Natural killer cell (primary cell): Measurements from ENCODE around the gene CAPZA1. TPM values are rescaled to one million over a fixed set of nuclear protein-coding genes. Genes with fewer than 3 reads are reported as not detected.
A peak's percentile ranks its signal among the peaks of the same experiment; 100 is the strongest.

Experiments used
- ATAC-seq, 3 donors: fragments of 150-1000 bp in 2 of 3; fragments of 200-7000 bp in 1 of 3; cut with Tn5 transposase; 1 replicate in 1 of 3; 2 replicates in 2 of 3; pipeline ENCODE4 v1.10.0; 2021; ENCODE audit warnings: mild to moderate bottlenecking in 2 of 3, moderate library complexity in 2 of 3
- DNase-seq, 2 donors: peaks; one replicate each; pipeline versions ENCODE4 v3.0.0 to v3.0.0-alpha.2; 2013 to 2021; ENCODE audit warnings: mixed read lengths in 1 of 2
- H3K27ac ChIP-seq: one replicate; pipeline ENCODE4 v1.5.1; 2013; ENCODE audit warnings: mild to moderate bottlenecking, low read length
- H3K27me3 ChIP-seq: one replicate; pipeline ENCODE4 v1.6.1; 2013; ENCODE audit warnings: low read length; ENCODE audit not compliant: control insufficient read depth, insufficient read depth
- H3K36me3 ChIP-seq: one replicate; pipeline ENCODE4 v1.6.1; 2013; ENCODE audit warnings: low read length; ENCODE audit not compliant: control insufficient read depth, insufficient read depth
- H3K4me1 ChIP-seq: one replicate; pipeline ENCODE4 v1.6.1; 2013; ENCODE audit warnings: low read length; ENCODE audit not compliant: control insufficient read depth, insufficient read depth
- H3K4me3 ChIP-seq: one replicate; pipeline ENCODE4 v1.5.1; 2013; ENCODE audit warnings: low read length
- H3K9me3 ChIP-seq: one replicate; pipeline ENCODE4 v1.6.1; 2013; ENCODE audit warnings: low read length; ENCODE audit not compliant: control insufficient read depth, insufficient read depth
- H3K27ac Mint-ChIP-seq, 2 donors: one replicate each; pipeline ENCODE4 v1.8.0; 2022; ENCODE audit warnings: mild to moderate bottlenecking in 2 of 2, mixed read lengths in 2 of 2, moderate library complexity in 1 of 2
- H3K27me3 Mint-ChIP-seq, 2 donors: one replicate each; pipeline ENCODE4 v1.8.0; 2022; ENCODE audit warnings: low read depth in 2 of 2, mixed read lengths in 2 of 2
- H3K36me3 Mint-ChIP-seq: one replicate; pipeline ENCODE4 v1.8.0; 2022; ENCODE audit warnings: mixed read lengths
- H3K4me1 Mint-ChIP-seq, 2 donors: one replicate each; pipeline ENCODE4 v1.8.0; 2022; ENCODE audit warnings: mixed read lengths in 2 of 2
- H3K4me3 Mint-ChIP-seq: one replicate; pipeline ENCODE4 v1.8.0; 2022; ENCODE audit warnings: mild to moderate bottlenecking, moderate library complexity, mixed read lengths
- H3K9me3 Mint-ChIP-seq, 2 donors: one replicate each; pipeline ENCODE4 v1.8.0; 2022; ENCODE audit warnings: mixed read lengths in 2 of 2
- CTCF ChIP-seq: fragments of 200-600 bp; IDR thresholded peaks from one replicate; pipeline ENCODE4 v1.8.0; 2022; ENCODE audit warnings: antibody characterized with exemption
- WGBS: methylation state at CpG from one replicate; pipeline ENCODE4 v1.1.7; 2013; ENCODE audit warnings: missing lambda C conversion rate; ENCODE audit not compliant: insufficient coverage; 5-methylcytosine and 5-hydroxymethylcytosine counted together
- intact Hi-C: fragments of 100-400 bp; cut with micrococcal nuclease; formaldehyde crosslinking; loops from one replicate; pipeline ENCODE4 v1.14.2; 2022
- total RNA-seq, 4 donors: library from RNA; stranded (reverse); fragments of 120-200 nt in 1 of 4; gene quantifications; one replicate each; pipeline versions ENCODE4 v1.2.3 to v1.2.4, GENCODE V29; 2013 to 2022

CAPZA1 gene
- total RNA-seq, 3 donors from 2014 or later (not counting 1 experiment from before 2014, with no cell fraction given) = 231 to 244 (median 233) TPM

GRCh38 chr1:112711670-112712069 lies 92.0 kb downstream of the CAPZA1 start:
- Mint-ChIP-seq H3K4me1 (peaks cover 24 to 31% of the 10 kb centered on the region in 2 donors), H3K9me3 (no peaks in the 10 kb centered on the region), H3K36me3 (no peaks in the 10 kb centered on the region), H3K27me3 (peaks cover 0 to 6% of the 10 kb centered on the region in 2 donors), H3K4me3 (no peak overlapping the region), H3K27ac (no peak overlapping the region)
- DNase-seq = no peak
- no peak for ATAC-seq
- intact Hi-C loops = loop anchor here (10.0 kb wide), 2 partner anchors 243 to 333 kb away; partner anchors contain the start of gene SLC16A1
- no peaks in the 10 kb centered on the region for H3K9me3 ChIP-seq
- 87% methylated on average over 11 of the region's 11 CpGs for WGBS
- H3K4me1 ChIP-seq = peaks cover 34% of the 10 kb centered on the region
- no peak for TF ChIP-seq CTCF
- peaks cover 10% of the 10 kb centered on the region for H3K27me3 ChIP-seq
- no peak overlapping the region for H3K4me3 ChIP-seq
- no peaks in the 10 kb centered on the region for H3K36me3 ChIP-seq
- no peak overlapping the region for H3K27ac ChIP-seq

GRCh38 chr1:112712191-112712590 lies 92.6 kb downstream of the CAPZA1 start:
- Mint-ChIP-seq H3K27me3 (peaks cover 0 to 6% of the 10 kb centered on the region in 2 donors), H3K4me1 (peaks cover 24 to 31% of the 10 kb centered on the region in 2 donors), H3K36me3 (no peaks in the 10 kb centered on the region), H3K4me3 (no peak overlapping the region), H3K27ac (no peak overlapping the region), H3K9me3 (no peaks in the 10 kb centered on the region)
- DNase-seq (no peak), ATAC-seq (no peak)
- Histone ChIP-seq H3K27me3 (peaks cover 10% of the 10 kb centered on the region), H3K36me3 (no peaks in the 10 kb centered on the region), H3K4me1 (peaks cover 34% of the 10 kb centered on the region), H3K4me3 (no peak overlapping the region), H3K27ac (no peak overlapping the region), H3K9me3 (no peaks in the 10 kb centered on the region)
- 90% methylated on average over 4 of the region's 7 CpGs for WGBS
- intact Hi-C loops = loop anchor here (10.0 kb wide), 2 partner anchors 243 to 333 kb away; partner anchors contain the start of gene SLC16A1
- no peak for TF ChIP-seq CTCF

GRCh38 chr1:112712701-112713128 lies 93.1 kb downstream of the CAPZA1 start:
- TF ChIP-seq CTCF = no peak
- Mint-ChIP-seq H3K4me3 (peak overlapping the region; percentile 33), H3K9me3 (no peaks in the 10 kb centered on the region), H3K36me3 (no peaks in the 10 kb centered on the region), H3K27ac (no peak overlapping the region), H3K4me1 (peaks cover 20 to 26% of the 10 kb centered on the region in 2 donors), H3K27me3 (peaks cover 0 to 6% of the 10 kb centered on the region in 2 donors)
- ATAC-seq (no peak), DNase-seq (no peak)
- no peaks in the 10 kb centered on the region for H3K9me3 ChIP-seq
- H3K27me3 ChIP-seq = peaks cover 10% of the 10 kb centered on the region
- no peaks in the 10 kb centered on the region for H3K36me3 ChIP-seq
- no peak overlapping the region for H3K27ac ChIP-seq
- intact Hi-C loops = loop anchor here (10.0 kb wide), 2 partner anchors 242 to 332 kb away; partner anchors contain the start of gene SLC16A1
- H3K4me1 ChIP-seq = peaks cover 29% of the 10 kb centered on the region
- no peak overlapping the region for H3K4me3 ChIP-seq
- WGBS = 82% methylated on average over 9 of the region's 9 CpGs
